SK-N-SH treated with all-trans-retinoic acid at 6 μM for 48 hours (cell line): ENCODE measurements around the gene CPT1A.

Experiments
- CREB5 ChIP-seq: fragments of 250-450 bp; sonication (Bioruptor Pico); IDR thresholded peaks from 2 replicates; pipeline ENCODE4 v1.5.1; 2020; ENCODE audit warnings: low read depth, mild to moderate bottlenecking, moderate library complexity
- CSRNP3 ChIP-seq: fragments of 250-450 bp; sonication (Bioruptor Pico); IDR thresholded peaks from 2 replicates; pipeline ENCODE4 v1.5.1; 2021; ENCODE audit warnings: mild to moderate bottlenecking, moderate library complexity
- PATZ1 ChIP-seq: fragments of 250-450 bp; sonication (Bioruptor Pico); IDR thresholded peaks from 2 replicates; pipeline ENCODE4 v1.8.0; 2020; ENCODE audit warnings: mild to moderate bottlenecking, moderate library complexity, borderline replicate concordance
- POU6F1 ChIP-seq: fragments of 250-450 bp; sonication (Bioruptor Pico); IDR thresholded peaks from 2 replicates; pipeline ENCODE4 v1.8.0; 2021; ENCODE audit warnings: low read depth, mild to moderate bottlenecking, moderate library complexity, borderline replicate concordance
- TCF4 ChIP-seq: fragments of 250-450 bp; sonication (Bioruptor Pico); IDR thresholded peaks from 2 replicates; pipeline ENCODE4 v1.8.0; 2021; ENCODE audit warnings: mild to moderate bottlenecking, moderate library complexity, borderline replicate concordance
- ZC3H10 ChIP-seq: fragments of 250-450 bp; sonication (Bioruptor Pico); IDR thresholded peaks from 2 replicates; pipeline ENCODE4 v1.5.1; 2021; ENCODE audit warnings: mild to moderate bottlenecking, moderate library complexity
- ZFP30 ChIP-seq: fragments of 450-650 bp; formaldehyde crosslinking; IDR thresholded peaks from 2 replicates; pipeline ENCODE4 v1.5.0; 2022; ENCODE audit warnings: mild to moderate bottlenecking, moderate library complexity

DNA sequence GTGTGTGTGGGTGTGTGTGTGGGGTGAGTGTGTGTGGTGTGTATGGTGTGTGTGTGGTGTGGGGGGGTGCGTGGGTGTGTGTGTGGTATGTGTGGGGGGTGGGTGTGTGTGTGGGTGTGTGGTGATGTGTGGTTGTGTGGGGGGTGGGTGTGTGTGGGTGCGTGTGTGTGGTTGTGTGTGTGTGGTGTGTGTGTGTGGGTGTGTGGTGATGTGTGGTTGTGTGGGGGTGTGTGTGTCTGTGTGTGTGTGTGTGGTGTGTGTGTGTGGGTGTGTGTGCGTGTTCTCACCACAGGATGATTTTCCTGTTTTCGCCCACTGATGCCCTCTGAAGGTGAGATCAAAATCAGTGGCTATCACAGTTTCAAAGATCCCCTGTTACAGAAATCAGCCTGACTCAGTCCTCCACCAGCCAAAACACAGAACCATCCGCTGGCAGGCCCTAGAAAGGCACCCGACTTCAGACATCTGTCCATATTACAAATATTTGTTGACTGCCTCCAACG is 24.7 kb downstream of the CPT1A start:
- TF ChIP-seq ZFP30 (CRISPR knock-in tag) = no peak
- TF ChIP-seq CSRNP3 = no peak
- TF ChIP-seq TCF4 = no peak
- no peak for TF ChIP-seq POU6F1 (CRISPR knock-in tag)
- no peak for TF ChIP-seq PATZ1 (CRISPR knock-in tag)
- no peak for TF ChIP-seq CREB5
- no peak for TF ChIP-seq ZC3H10 (CRISPR knock-in tag)
